Inflammatory macrophage treated with lipopolysaccharide for 1 hour (primary cell): ENCODE data around the gene OR6Y1.

Source experiments
- DNase-seq, 2 donors: peaks; one replicate each; pipeline ENCODE4 v3.0.0-alpha.2; 2020 to 2022

Gene OR6Y1

DNA sequence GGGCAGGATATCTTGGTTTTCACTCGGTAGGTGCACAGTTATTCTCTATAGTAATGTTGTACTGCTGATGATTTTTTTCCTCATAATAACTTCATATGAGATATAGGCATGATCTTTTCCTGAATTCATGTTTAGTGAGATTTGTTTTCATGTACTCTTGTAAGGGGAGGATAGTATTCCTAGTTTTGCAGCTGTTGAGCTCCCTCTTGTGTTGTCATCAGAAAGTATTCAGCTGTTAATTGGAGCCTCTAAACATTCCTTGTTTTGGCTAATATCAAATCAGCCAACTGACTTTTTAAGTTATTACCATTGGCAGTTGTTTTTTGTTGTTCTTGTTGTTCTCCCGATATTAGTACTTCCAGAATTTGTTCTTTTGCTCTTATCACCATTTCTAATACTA lies 57.8 kb downstream of the OR6Y1 start:
- peak; percentile 33 to 65 for DNase-seq

DNA sequence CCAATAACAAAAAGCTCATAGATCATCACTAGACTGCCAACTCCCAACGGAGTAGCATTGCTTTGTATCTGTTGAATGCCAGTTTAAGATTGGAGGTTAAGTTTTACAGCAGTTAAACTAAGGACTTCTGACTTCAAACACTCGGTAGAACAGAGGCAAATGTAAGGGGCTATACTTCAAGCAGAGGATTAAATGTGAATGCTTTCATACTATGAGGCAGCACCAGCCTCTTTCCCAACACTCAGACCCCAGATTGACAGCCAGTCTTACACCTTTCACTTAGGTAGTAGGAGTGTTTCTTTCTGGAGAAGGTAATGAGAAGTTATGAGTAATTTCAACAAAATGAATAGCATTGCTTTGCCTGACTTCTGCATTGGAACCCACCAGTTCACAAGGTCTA lies 59.4 kb downstream of the OR6Y1 start:
- no peak for DNase-seq
